ENCODE results near the gene RNF144A. TPM values are rescaled to one million over a fixed set of nuclear protein-coding genes. Genes with fewer than 3 reads are reported as not detected.

The RNF144A gene
- total and polyA plus RNA-seq, 2 experiments from 2014 or later = 2.8 to 14.7 TPM

DNA sequence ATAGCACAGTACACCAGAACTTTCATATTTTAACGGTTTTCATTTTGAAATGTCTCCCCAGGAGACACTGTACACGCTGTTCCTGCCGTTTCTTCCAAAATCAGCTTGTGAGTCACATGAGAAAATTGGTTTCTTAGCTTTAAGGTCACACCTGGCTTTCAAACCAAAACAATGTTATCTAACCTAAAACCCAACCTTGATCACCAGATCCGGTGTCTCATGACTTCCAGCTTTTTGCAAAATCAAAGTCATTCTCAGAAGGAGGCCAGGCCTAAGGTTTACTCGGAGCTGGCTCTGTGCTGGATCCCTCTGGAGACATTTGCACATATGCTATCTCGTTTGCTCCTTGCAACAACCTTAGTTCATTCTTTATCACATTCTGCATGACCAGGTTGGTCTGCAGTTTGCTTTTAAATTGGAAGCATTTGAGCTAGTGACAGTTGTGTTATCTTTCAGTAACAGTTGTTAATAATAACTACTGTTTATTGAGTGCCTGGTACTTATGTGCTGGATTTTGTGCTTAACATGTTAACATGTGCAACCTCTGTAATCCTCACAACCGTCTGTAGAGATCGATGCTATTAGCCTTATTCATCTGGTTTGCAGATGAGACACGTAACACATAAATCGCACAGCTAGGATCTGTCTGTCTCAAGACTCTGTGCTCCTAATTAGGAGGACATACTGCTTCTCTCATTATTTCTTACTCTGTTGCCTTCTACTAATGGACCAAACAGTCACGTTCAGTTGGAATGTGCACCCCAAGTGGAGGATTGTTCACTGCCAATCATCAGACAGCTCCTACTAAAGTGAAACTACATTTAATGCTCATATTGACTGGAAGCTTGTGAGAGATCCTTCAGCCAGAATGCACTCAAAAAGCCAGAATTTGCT, 105.5 kb downstream of the RNF144A start:
- Histone ChIP-seq H3F3A (replicated peaks; ENCODE audit: low read depth) (no peaks in the 10 kb centered on the region), H3K9me2 (ENCODE audit: insufficient read depth) (no peaks in the 10 kb centered on the region), H3K27me3 (ENCODE audit: insufficient read depth) (no peaks in the 10 kb centered on the region), H2AFZ (no peak overlapping the region), H3K4me3 (no peak overlapping the region), H3K79me2 (replicated peaks; ENCODE audit: insufficient read depth) (no peaks in the 10 kb centered on the region), H3K36me3 (ENCODE audit: insufficient read depth) (no peaks in the 10 kb centered on the region), H4K20me1 (replicated peaks; ENCODE audit: insufficient read depth) (no peaks in the 10 kb centered on the region), H3K4me2 (no peak overlapping the region), H3K27ac (ENCODE audit: low read depth) (no peak overlapping the region), H3K4me1 (ENCODE audit: insufficient read depth) (no peaks in the 10 kb centered on the region)
- ATAC-seq (no peak), DNase-seq (ENCODE audit: low spot score) (no peak)
- H3K9me3 Mint-ChIP-seq = no peaks in the 10 kb centered on the region
- peaks cover 5% of the 10 kb centered on the region; the same call in 1 of the 3 replicates for H3K36me3 Mint-ChIP-seq (ENCODE audit: low read depth)
- peaks cover 5% of the 10 kb centered on the region for H3K4me1 Mint-ChIP-seq
- peaks cover 3% of the 10 kb centered on the region for H3K27me3 Mint-ChIP-seq (ENCODE audit: insufficient read depth, low read depth, poor library complexity)
- TF ChIP-seq, protein P1, sequence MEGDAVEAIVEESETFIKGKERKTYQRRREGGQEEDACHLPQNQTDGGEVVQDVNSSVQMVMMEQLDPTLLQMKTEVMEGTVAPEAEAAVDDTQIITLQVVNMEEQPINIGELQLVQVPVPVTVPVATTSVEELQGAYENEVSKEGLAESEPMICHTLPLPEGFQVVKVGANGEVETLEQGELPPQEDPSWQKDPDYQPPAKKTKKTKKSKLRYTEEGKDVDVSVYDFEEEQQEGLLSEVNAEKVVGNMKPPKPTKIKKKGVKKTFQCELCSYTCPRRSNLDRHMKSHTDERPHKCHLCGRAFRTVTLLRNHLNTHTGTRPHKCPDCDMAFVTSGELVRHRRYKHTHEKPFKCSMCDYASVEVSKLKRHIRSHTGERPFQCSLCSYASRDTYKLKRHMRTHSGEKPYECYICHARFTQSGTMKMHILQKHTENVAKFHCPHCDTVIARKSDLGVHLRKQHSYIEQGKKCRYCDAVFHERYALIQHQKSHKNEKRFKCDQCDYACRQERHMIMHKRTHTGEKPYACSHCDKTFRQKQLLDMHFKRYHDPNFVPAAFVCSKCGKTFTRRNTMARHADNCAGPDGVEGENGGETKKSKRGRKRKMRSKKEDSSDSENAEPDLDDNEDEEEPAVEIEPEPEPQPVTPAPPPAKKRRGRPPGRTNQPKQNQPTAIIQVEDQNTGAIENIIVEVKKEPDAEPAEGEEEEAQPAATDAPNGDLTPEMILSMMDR (conservative IDR thresholded peaks at IDR 0.05; ENCODE audit: low read depth in 2 of 2) = no peak
- no peak for TF ChIP-seq EZH2 (IDR thresholded peaks at IDR 0.05; ENCODE audit: low read depth, unreplicated experiment)
- TF ChIP-seq STAT1 (IDR thresholded peaks at IDR 0.05; ENCODE audit: unreplicated experiment) = no peak
- no peak for TF ChIP-seq JUNB (IDR thresholded peaks at IDR 0.05; ENCODE audit: unreplicated experiment)
- TF ChIP-seq, protein P2, sequence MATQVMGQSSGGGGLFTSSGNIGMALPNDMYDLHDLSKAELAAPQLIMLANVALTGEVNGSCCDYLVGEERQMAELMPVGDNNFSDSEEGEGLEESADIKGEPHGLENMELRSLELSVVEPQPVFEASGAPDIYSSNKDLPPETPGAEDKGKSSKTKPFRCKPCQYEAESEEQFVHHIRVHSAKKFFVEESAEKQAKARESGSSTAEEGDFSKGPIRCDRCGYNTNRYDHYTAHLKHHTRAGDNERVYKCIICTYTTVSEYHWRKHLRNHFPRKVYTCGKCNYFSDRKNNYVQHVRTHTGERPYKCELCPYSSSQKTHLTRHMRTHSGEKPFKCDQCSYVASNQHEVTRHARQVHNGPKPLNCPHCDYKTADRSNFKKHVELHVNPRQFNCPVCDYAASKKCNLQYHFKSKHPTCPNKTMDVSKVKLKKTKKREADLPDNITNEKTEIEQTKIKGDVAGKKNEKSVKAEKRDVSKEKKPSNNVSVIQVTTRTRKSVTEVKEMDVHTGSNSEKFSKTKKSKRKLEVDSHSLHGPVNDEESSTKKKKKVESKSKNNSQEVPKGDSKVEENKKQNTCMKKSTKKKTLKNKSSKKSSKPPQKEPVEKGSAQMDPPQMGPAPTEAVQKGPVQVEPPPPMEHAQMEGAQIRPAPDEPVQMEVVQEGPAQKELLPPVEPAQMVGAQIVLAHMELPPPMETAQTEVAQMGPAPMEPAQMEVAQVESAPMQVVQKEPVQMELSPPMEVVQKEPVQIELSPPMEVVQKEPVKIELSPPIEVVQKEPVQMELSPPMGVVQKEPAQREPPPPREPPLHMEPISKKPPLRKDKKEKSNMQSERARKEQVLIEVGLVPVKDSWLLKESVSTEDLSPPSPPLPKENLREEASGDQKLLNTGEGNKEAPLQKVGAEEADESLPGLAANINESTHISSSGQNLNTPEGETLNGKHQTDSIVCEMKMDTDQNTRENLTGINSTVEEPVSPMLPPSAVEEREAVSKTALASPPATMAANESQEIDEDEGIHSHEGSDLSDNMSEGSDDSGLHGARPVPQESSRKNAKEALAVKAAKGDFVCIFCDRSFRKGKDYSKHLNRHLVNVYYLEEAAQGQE (IDR thresholded peaks at IDR 0.05; ENCODE audit: unreplicated experiment) = no peak
- TF ChIP-seq CREB1 (CRISPR knock-in tag; IDR thresholded peaks at IDR 0.05; ENCODE audit: low read depth) = no peak
- no peak for TF ChIP-seq EZH2phosphoT487 (IDR thresholded peaks at IDR 0.05; ENCODE audit: unreplicated experiment)
- TF ChIP-seq, protein P3, sequence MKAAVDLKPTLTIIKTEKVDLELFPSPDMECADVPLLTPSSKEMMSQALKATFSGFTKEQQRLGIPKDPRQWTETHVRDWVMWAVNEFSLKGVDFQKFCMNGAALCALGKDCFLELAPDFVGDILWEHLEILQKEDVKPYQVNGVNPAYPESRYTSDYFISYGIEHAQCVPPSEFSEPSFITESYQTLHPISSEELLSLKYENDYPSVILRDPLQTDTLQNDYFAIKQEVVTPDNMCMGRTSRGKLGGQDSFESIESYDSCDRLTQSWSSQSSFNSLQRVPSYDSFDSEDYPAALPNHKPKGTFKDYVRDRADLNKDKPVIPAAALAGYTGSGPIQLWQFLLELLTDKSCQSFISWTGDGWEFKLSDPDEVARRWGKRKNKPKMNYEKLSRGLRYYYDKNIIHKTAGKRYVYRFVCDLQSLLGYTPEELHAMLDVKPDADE (IDR thresholded peaks at IDR 0.05) = no peak
- TF ChIP-seq ZNF114 (CRISPR knock-in tag; IDR thresholded peaks at IDR 0.05) = no peak
- TF ChIP-seq ZNF331 (CRISPR knock-in tag; IDR thresholded peaks at IDR 0.05; ENCODE audit: low read depth) = no peak
- TF ChIP-seq, protein P4, sequence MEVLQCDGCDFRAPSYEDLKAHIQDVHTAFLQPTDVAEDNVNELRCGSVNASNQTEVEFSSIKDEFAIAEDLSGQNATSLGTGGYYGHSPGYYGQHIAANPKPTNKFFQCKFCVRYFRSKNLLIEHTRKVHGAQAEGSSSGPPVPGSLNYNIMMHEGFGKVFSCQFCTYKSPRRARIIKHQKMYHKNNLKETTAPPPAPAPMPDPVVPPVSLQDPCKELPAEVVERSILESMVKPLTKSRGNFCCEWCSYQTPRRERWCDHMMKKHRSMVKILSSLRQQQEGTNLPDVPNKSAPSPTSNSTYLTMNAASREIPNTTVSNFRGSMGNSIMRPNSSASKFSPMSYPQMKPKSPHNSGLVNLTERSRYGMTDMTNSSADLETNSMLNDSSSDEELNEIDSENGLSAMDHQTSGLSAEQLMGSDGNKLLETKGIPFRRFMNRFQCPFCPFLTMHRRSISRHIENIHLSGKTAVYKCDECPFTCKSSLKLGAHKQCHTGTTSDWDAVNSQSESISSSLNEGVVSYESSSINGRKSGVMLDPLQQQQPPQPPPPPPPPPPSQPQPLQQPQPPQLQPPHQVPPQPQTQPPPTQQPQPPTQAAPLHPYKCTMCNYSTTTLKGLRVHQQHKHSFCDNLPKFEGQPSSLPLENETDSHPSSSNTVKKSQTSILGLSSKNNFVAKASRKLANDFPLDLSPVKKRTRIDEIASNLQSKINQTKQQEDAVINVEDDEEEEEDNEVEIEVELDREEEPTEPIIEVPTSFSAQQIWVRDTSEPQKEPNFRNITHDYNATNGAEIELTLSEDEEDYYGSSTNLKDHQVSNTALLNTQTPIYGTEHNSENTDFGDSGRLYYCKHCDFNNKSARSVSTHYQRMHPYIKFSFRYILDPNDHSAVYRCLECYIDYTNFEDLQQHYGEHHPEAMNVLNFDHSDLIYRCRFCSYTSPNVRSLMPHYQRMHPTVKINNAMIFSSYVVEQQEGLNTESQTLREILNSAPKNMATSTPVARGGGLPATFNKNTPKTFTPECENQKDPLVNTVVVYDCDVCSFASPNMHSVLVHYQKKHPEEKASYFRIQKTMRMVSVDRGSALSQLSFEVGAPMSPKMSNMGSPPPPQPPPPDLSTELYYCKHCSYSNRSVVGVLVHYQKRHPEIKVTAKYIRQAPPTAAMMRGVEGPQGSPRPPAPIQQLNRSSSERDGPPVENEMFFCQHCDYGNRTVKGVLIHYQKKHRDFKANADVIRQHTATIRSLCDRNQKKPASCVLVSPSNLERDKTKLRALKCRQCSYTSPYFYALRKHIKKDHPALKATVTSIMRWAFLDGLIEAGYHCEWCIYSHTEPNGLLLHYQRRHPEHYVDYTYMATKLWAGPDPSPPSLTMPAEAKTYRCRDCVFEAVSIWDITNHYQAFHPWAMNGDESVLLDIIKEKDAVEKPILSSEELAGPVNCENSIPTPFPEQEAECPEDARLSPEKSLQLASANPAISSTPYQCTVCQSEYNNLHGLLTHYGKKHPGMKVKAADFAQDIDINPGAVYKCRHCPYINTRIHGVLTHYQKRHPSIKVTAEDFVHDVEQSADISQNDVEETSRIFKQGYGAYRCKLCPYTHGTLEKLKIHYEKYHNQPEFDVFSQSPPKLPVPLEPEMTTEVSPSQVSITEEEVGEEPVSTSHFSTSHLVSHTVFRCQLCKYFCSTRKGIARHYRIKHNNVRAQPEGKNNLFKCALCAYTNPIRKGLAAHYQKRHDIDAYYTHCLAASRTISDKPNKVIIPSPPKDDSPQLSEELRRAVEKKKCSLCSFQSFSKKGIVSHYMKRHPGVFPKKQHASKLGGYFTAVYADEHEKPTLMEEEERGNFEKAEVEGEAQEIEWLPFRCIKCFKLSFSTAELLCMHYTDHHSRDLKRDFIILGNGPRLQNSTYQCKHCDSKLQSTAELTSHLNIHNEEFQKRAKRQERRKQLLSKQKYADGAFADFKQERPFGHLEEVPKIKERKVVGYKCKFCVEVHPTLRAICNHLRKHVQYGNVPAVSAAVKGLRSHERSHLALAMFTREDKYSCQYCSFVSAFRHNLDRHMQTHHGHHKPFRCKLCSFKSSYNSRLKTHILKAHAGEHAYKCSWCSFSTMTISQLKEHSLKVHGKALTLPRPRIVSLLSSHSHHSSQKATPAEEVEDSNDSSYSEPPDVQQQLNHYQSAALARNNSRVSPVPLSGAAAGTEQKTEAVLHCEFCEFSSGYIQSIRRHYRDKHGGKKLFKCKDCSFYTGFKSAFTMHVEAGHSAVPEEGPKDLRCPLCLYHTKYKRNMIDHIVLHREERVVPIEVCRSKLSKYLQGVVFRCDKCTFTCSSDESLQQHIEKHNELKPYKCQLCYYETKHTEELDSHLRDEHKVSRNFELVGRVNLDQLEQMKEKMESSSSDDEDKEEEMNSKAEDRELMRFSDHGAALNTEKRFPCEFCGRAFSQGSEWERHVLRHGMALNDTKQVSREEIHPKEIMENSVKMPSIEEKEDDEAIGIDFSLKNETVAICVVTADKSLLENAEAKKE (CRISPR knock-in tag; IDR thresholded peaks at IDR 0.05) = no peak
- TF ChIP-seq POLR2AphosphoS5 (IDR thresholded peaks at IDR 0.05; ENCODE audit: low read depth) = no peak
- TF ChIP-seq NANOG (IDR thresholded peaks at IDR 0.05; ENCODE audit: borderline replicate concordance) = no peak
- no peak overlapping the region for H3K4me3 Mint-ChIP-seq
- H3K27ac Mint-ChIP-seq = no peak overlapping the region
